Measurements from ENCODE around the gene PACRG. TPM values are rescaled to one million over a fixed set of nuclear protein-coding genes. Genes with fewer than 3 reads are reported as not detected.

Gene PACRG
- total RNA-seq, 1 donor from 2014 or later = 2.4 TPM

DNA sequence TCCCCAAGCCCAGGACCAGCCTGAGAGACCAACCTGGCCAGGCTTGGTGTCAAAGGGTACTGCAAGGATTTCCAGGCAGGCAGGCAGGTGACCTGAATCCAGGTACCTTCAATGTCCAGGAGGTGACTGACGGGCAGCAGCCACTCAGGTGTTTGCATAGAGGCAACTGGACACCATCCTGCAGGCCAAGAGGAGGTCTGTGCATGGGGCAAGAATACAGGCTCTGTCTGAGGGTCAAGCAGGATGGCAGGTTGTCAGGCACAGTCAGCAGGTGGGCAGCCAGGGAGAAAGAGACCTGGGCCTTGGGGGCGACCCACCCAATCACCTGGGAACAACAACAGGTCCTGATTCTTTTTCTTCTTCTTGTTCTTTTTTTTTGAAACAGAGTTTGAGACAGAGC, 527.5 kb downstream of the PACRG start:
- Mint-ChIP-seq H3K4me1 (ENCODE audit: low read depth) (peaks cover 2% of the 10 kb centered on the region), H3K27me3 (peaks cover 24% of the 10 kb centered on the region), H3K36me3 (ENCODE audit: insufficient read depth) (no peaks in the 10 kb centered on the region), H3K27ac (no peak overlapping the region), H3K9me3 (ENCODE audit: low read depth) (no peaks in the 10 kb centered on the region), H3K4me3 (ENCODE audit: low read depth) (no peak overlapping the region)
- TF ChIP-seq, protein P1, sequence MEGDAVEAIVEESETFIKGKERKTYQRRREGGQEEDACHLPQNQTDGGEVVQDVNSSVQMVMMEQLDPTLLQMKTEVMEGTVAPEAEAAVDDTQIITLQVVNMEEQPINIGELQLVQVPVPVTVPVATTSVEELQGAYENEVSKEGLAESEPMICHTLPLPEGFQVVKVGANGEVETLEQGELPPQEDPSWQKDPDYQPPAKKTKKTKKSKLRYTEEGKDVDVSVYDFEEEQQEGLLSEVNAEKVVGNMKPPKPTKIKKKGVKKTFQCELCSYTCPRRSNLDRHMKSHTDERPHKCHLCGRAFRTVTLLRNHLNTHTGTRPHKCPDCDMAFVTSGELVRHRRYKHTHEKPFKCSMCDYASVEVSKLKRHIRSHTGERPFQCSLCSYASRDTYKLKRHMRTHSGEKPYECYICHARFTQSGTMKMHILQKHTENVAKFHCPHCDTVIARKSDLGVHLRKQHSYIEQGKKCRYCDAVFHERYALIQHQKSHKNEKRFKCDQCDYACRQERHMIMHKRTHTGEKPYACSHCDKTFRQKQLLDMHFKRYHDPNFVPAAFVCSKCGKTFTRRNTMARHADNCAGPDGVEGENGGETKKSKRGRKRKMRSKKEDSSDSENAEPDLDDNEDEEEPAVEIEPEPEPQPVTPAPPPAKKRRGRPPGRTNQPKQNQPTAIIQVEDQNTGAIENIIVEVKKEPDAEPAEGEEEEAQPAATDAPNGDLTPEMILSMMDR (IDR thresholded peaks at IDR 0.05; ENCODE audit: unreplicated experiment) = no peak
- DNase-seq (ENCODE audit: low spot score, unreplicated experiment) = no peak

DNA sequence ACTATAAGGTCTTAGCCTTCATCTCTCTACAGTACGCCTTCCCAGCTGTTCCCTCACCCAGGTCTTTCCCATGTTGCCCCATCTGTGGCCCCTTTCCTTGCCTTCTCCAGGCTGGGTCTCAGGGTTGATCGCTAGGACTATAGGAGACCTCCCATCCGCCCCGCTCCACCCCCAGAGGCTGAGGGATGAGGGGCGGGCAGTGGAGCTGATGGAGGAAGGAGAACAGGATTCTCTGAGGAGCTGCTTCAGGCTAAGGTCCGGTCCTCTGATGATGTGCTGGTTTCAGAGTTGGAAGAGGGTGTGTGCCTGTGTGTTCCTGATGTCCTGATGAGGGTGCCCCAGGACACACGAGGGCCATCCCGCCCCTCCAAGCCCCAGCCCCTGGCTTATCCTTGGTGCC, 531.9 kb downstream of the PACRG start:
- Mint-ChIP-seq H3K27ac (no peak overlapping the region), H3K27me3 (peaks cover 45% of the 10 kb centered on the region), H3K36me3 (ENCODE audit: insufficient read depth) (no peaks in the 10 kb centered on the region), H3K4me1 (ENCODE audit: low read depth) (peaks cover 6% of the 10 kb centered on the region), H3K9me3 (ENCODE audit: low read depth) (no peaks in the 10 kb centered on the region), H3K4me3 (ENCODE audit: low read depth) (no peak overlapping the region)
- DNase-seq (ENCODE audit: low spot score, unreplicated experiment) = no peak
- TF ChIP-seq, protein P1 (IDR thresholded peaks at IDR 0.05; ENCODE audit: unreplicated experiment) = no peak

DNA sequence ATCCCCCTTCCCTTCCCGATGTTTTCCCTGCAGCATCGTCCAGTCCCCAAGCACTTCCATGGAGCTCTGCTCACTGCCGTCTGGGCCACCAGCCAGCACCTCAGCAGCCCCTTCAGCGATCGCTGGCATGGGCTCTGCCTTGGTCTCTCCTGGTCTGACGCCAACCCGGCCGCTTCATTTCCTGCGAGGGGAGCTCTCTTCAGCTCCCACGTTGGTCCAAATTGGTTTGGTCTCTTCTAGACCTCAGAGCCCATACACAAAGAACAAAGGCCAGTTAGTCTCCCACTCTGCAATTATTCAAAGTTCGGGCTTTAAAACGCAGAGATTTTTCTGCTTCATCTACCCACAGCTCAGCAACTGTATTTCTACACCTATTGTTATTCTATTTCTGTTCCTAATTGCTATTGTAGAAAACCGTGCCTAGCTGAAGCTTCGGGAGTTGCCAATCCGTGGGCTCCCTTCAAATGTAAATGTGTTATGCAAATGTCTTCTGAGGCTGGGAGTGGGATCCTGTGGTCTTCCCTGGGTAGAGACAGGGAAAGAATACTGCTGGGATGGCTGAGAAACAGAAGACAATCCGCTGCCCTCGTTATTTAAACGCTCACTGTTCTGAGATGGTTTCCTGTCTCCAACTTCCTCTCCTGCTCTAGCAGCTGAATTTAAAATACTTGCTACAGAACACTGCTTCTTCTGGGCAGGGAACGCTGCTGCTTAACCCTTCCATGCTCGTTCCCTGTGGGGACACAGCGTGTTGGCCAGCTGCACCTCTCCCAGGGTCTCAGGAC, 532.5 kb downstream of the PACRG start:
- Mint-ChIP-seq H3K4me1 (ENCODE audit: low read depth) (peaks cover 6% of the 10 kb centered on the region), H3K9me3 (ENCODE audit: low read depth) (no peaks in the 10 kb centered on the region), H3K27me3 (peaks cover 42% of the 10 kb centered on the region), H3K27ac (peak overlapping the region; percentile 18), H3K4me3 (ENCODE audit: low read depth) (peak overlapping the region; percentile 53), H3K36me3 (ENCODE audit: insufficient read depth) (no peaks in the 10 kb centered on the region)
- DNase-seq (ENCODE audit: low spot score, unreplicated experiment) = no peak
- TF ChIP-seq, protein P1 (IDR thresholded peaks at IDR 0.05; ENCODE audit: unreplicated experiment) = no peak

DNA sequence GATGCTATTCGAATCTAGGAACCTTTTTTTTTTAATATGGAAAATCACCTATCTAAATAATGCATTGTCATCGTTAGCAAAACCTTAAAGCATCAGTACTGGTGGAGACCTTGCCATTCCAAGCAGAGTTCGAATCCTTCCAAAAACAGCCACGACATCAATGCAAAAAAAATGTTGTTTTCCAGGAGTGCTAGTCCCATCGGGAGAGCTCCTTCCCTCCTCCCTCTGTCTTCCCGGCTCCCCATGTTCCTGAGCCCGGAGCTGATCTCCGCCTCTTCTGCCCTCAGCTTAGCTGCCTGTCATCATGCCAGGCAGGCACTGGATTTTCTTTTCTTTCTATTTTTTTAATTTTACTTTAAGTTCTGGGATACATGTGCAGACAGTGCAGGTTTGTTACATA, 533.1 kb downstream of the PACRG start:
- Mint-ChIP-seq H3K27ac (no peak overlapping the region), H3K36me3 (ENCODE audit: insufficient read depth) (no peaks in the 10 kb centered on the region), H3K4me3 (ENCODE audit: low read depth) (peak overlapping the region; percentile 53), H3K27me3 (peaks cover 42% of the 10 kb centered on the region), H3K4me1 (ENCODE audit: low read depth) (peaks cover 6% of the 10 kb centered on the region), H3K9me3 (ENCODE audit: low read depth) (no peaks in the 10 kb centered on the region)
- no peak for DNase-seq (ENCODE audit: low spot score, unreplicated experiment)
- TF ChIP-seq, protein P1 (IDR thresholded peaks at IDR 0.05; ENCODE audit: unreplicated experiment) = no peak

DNA sequence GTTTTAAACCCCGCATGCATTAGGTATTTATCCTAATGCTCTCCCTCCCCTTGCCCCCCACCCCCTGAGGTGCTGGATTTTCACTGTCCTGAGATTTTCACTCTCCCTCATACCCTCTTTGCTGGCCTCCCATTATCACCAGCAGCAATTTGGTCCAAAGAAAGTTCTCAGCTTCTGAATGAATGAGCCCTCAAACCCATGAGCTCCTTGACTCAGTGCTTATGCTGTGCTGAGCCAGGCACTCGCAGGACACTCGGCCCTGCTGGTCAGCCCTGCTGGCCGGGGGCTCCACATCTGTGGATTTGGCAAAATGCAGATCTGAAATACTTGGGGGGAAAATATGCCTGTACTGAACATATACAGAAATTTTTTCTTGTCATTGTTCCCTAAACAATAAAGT, 533.6 kb downstream of the PACRG start:
- Mint-ChIP-seq H3K9me3 (ENCODE audit: low read depth) (no peaks in the 10 kb centered on the region), H3K4me1 (ENCODE audit: low read depth) (peaks cover 6% of the 10 kb centered on the region), H3K36me3 (ENCODE audit: insufficient read depth) (no peaks in the 10 kb centered on the region), H3K27me3 (peaks cover 41% of the 10 kb centered on the region), H3K4me3 (ENCODE audit: low read depth) (no peak overlapping the region), H3K27ac (no peak overlapping the region)
- no peak for DNase-seq (ENCODE audit: low spot score, unreplicated experiment)
- TF ChIP-seq, protein P1 (IDR thresholded peaks at IDR 0.05; ENCODE audit: unreplicated experiment) = no peak

All from progenitor cell of endocrine pancreas (in vitro differentiated cells).